ENCODE data around the gene PPM1N. TPM values are rescaled to one million over a fixed set of nuclear protein-coding genes. Genes with fewer than 3 reads are reported as not detected.

The PPM1N gene
- total and polyA plus RNA-seq, 2 of the 13 experiments (the other 11 are each of a cell fraction or from before 2014, with no cell fraction given): 0.31 to 1.8 TPM

GRCh38 chr19:45471111-45471930 lies 26.9 kb upstream of the PPM1N start:
- BruUV-seq (replicated peaks): no TSS peak
- TF ChIP-seq ZBTB1 (CRISPR knock-in tag; IDR thresholded peaks at IDR 0.05; ENCODE audit: borderline replicate concordance) (no peak), CREB1 (IDR thresholded peaks at IDR 0.05) (no peak), CREB1 (CRISPR knock-in tag; IDR thresholded peaks at IDR 0.05) (no peak), ZNF431 (CRISPR knock-in tag; IDR thresholded peaks at IDR 0.05; ENCODE audit: borderline replicate concordance, low read depth) (no peak), SYNCRIP (IDR thresholded peaks at IDR 0.05; ENCODE audit: insufficient read depth, low read depth, low read length) (no peak), ZNF451 (CRISPR knock-in tag; IDR thresholded peaks at IDR 0.05) (no peak)
- TF ChIP-seq, protein P1, sequence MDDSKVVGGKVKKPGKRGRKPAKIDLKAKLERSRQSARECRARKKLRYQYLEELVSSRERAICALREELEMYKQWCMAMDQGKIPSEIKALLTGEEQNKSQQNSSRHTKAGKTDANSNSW (CRISPR knock-in tag; IDR thresholded peaks at IDR 0.05; ENCODE audit: borderline replicate concordance): no peak
- H3K4me1 ChIP-seq (ENCODE audit: insufficient read depth, low read length): peaks cover 26% of the 10 kb centered on the region
- H4K20me1 ChIP-seq (ENCODE audit: insufficient read depth, low read length): peaks cover 5% of the 10 kb centered on the region; the same call in 1 of the 2 replicates
- no peak overlapping the region for H3K9ac ChIP-seq (ENCODE audit: insufficient read depth, low read depth, low read length)
- CTCF ChIA-PET (ENCODE audit: low intra/inter-chr PET ratio, low total read pairs): no interaction called here
- H3K79me2 ChIP-seq (ENCODE audit: insufficient read depth, low read length): no peaks in the 10 kb centered on the region
- H3K27me3 ChIP-seq (ENCODE audit: control insufficient read depth in 1 of 2, insufficient read depth in 2 of 2, low read length in 2 of 2): peaks cover 0 to 12% of the 10 kb centered on the region in 2 experiments; a peak in 2 of 5 replicates
- no peaks in the 10 kb centered on the region for H3K36me3 ChIP-seq (replicated peaks in 1 of 2; ENCODE audit: control insufficient read depth in 1 of 2, insufficient read depth in 2 of 2, low read length in 2 of 2)
- no peak overlapping the region for H3K27ac ChIP-seq (ENCODE audit: extremely low read length, insufficient read depth, low read length)
- WGBS (ENCODE audit: low lambda C conversion rate): 75% methylated on average over 15 of the region's 16 CpGs
- H2AFZ ChIP-seq (ENCODE audit: low read length): no peak overlapping the region
- in situ Hi-C loops (cut with HindIII; ENCODE audit: extremely low pct_ligation_motif_present, low pct_unique_long_range_greater_than_20kb): loop anchor here (10.0 kb wide), 1 partner anchor 47 kb away; the partner anchor contains the start of gene ERCC1
- no peaks in the 10 kb centered on the region for H3K9me3 ChIP-seq (ENCODE audit: low read length)
- H3K4me2 ChIP-seq (ENCODE audit: low read depth, low read length): no peak overlapping the region; the same call in 1 of the 2 replicates
- no peak for ATAC-seq
- DNase-seq (ENCODE audit: low spot score): no peak
- no peak overlapping the region for H3K4me3 ChIP-seq (replicated peaks in 1 of 3; ENCODE audit: insufficient read depth in 1 of 3, low read depth in 2 of 3, low read length in 3 of 3)
- no peak for FAIRE-seq
- POLR2A ChIA-PET: no interaction called here
- intact Hi-C loops (cut with micrococcal nuclease; ENCODE audit: unreplicated experiment): no loop called here
